Measurements from ENCODE around the gene ITGB3BP. TPM values are rescaled to one million over a fixed set of nuclear protein-coding genes. Genes with fewer than 3 reads are reported as not detected.

Gene ITGB3BP
- total RNA-seq, 2 experiments from 2014 or later = 8.3 to 9.3 TPM

- no peak for TF ChIP-seq CTCF (IDR thresholded peaks at IDR 0.05)
- CTCF ChIA-PET = no interaction called here
- Mint-ChIP-seq H3K27me3 (no peaks in the 10 kb centered on the region), H3K4me1 (ENCODE audit: low read depth) (no peaks in the 10 kb centered on the region), H3K9me3 (no peaks in the 10 kb centered on the region), H3K27ac (no peak overlapping the region), H3K36me3 (ENCODE audit: low read depth) (no peaks in the 10 kb centered on the region), H3K4me3 (no peak overlapping the region)
- POLR2A ChIA-PET = no interaction called here
- no peak for DNase-seq
- Histone ChIP-seq H3K27ac (ENCODE audit: low read depth in 1 of 2, low read length in 2 of 2) (no peak overlapping the region), H3K4me3 (ENCODE audit: low read length) (no peak overlapping the region), H3K36me3 (ENCODE audit: insufficient read depth, low read length) (no peaks in the 10 kb centered on the region), H3K27me3 (ENCODE audit: control insufficient read depth in 1 of 2, insufficient read depth in 2 of 2, low read length in 2 of 2) (no peaks in the 10 kb centered on the region), H3K4me1 (ENCODE audit: insufficient read depth, low read length) (no peaks in the 10 kb centered on the region), H3K9me3 (ENCODE audit: control insufficient read depth in 1 of 2, insufficient read depth in 1 of 2, low read length in 2 of 2) (no peaks in the 10 kb centered on the region)
- no peak for ATAC-seq (ENCODE audit: poor library complexity)
- intact Hi-C loops (cut with DNase I, micrococcal nuclease) = no loop called here
These were observed 46.0 kb upstream of the ITGB3BP start for GRCh38 chr1:63569068-63569467.

GRCh38 chr1:63563745-63564144 is 40.7 kb upstream of the ITGB3BP start:
- intact Hi-C loops (cut with DNase I, micrococcal nuclease) = no loop called here
- no peak for ATAC-seq (ENCODE audit: poor library complexity)
- H3K9me3 Mint-ChIP-seq = no peaks in the 10 kb centered on the region
- peaks cover 6% of the 10 kb centered on the region for H3K36me3 Mint-ChIP-seq (ENCODE audit: low read depth)
- DNase-seq = no peak
- Histone ChIP-seq H3K36me3 (ENCODE audit: insufficient read depth, low read length) (no peaks in the 10 kb centered on the region), H3K4me3 (ENCODE audit: low read length) (no peak overlapping the region), H3K27ac (ENCODE audit: low read depth in 1 of 2, low read length in 2 of 2) (no peak overlapping the region), H3K9me3 (ENCODE audit: control insufficient read depth in 1 of 2, insufficient read depth in 1 of 2, low read length in 2 of 2) (no peaks in the 10 kb centered on the region), H3K27me3 (ENCODE audit: control insufficient read depth in 1 of 2, insufficient read depth in 2 of 2, low read length in 2 of 2) (no peaks in the 10 kb centered on the region), H3K4me1 (ENCODE audit: insufficient read depth, low read length) (no peaks in the 10 kb centered on the region)
- no peak overlapping the region for H3K4me3 Mint-ChIP-seq
- no peak overlapping the region for H3K27ac Mint-ChIP-seq
- CTCF ChIA-PET = no interaction called here
- no peak for TF ChIP-seq CTCF (IDR thresholded peaks at IDR 0.05)
- no peaks in the 10 kb centered on the region for H3K4me1 Mint-ChIP-seq (ENCODE audit: low read depth)
- POLR2A ChIA-PET = no interaction called here
- H3K27me3 Mint-ChIP-seq = no peaks in the 10 kb centered on the region

- no peaks in the 10 kb centered on the region for H3K4me1 ChIP-seq (ENCODE audit: insufficient read depth, low read length)
- H3K27me3 Mint-ChIP-seq = no peaks in the 10 kb centered on the region
- no peak overlapping the region for H3K27ac ChIP-seq (ENCODE audit: low read depth in 1 of 2, low read length in 2 of 2)
- no peak for ATAC-seq (ENCODE audit: poor library complexity)
- no peaks in the 10 kb centered on the region for H3K9me3 ChIP-seq (ENCODE audit: control insufficient read depth in 1 of 2, insufficient read depth in 1 of 2, low read length in 2 of 2)
- H3K27me3 ChIP-seq (ENCODE audit: control insufficient read depth in 1 of 2, insufficient read depth in 2 of 2, low read length in 2 of 2) = no peaks in the 10 kb centered on the region
- no peak for DNase-seq
- no peak overlapping the region for H3K4me3 Mint-ChIP-seq
- H3K4me3 ChIP-seq (ENCODE audit: low read length) = no peak overlapping the region
- peaks cover 3% of the 10 kb centered on the region for H3K36me3 ChIP-seq (ENCODE audit: insufficient read depth, low read length)
- no peaks in the 10 kb centered on the region for H3K4me1 Mint-ChIP-seq (ENCODE audit: low read depth)
- intact Hi-C loops (cut with DNase I, micrococcal nuclease) = no loop called here
- ChIA-PET CTCF (no interaction called here), POLR2A (interaction anchor here (0.6 kb wide), 1 partner anchor 226 kb away, joined by 3 read pairs; no protein-coding TSS in a partner anchor)
- H3K36me3 Mint-ChIP-seq (ENCODE audit: low read depth) = peaks cover 6% of the 10 kb centered on the region
- H3K27ac Mint-ChIP-seq = no peak overlapping the region
- H3K9me3 Mint-ChIP-seq = no peaks in the 10 kb centered on the region
- no peak for TF ChIP-seq CTCF (IDR thresholded peaks at IDR 0.05)
These were observed 36.3 kb upstream of the ITGB3BP start for GRCh38 chr1:63559357-63559756.
